IMR-90 (cell line): ENCODE results near the gene NAPA.

Experiments used
- CTCF ChIP-seq: conservative IDR thresholded peaks from 2 replicates; pipeline ENCODE4 v1.5.1; 2012; ENCODE audit warnings: mild to moderate bottlenecking, low read depth, low read length, improper control_type of control experiment
- ELK1 ChIP-seq: fragments of 150-350 bp; IDR thresholded peaks from 2 replicates; pipeline ENCODE4 v1.6.1; 2016; ENCODE audit warnings: low read depth, mild to moderate bottlenecking, low read length, moderate library complexity, borderline replicate concordance
- POLR2A ChIP-seq: IDR thresholded peaks from 2 replicates; pipeline ENCODE4 v1.6.1; 2012; ENCODE audit warnings: mild to moderate bottlenecking, low read depth, low read length
- SMC3 ChIP-seq: fragments of 150-350 bp; IDR thresholded peaks from 2 replicates; pipeline ENCODE4 v1.6.1; 2016; ENCODE audit warnings: low read depth, mild to moderate bottlenecking, antibody characterized with exemption, low read length, moderate library complexity

GRCh38 chr19:47447470-47448359 lies 67.1 kb downstream of the NAPA start:
- TF ChIP-seq POLR2A (no peak), SMC3 (no peak), ELK1 (no peak), CTCF (no peak)
